SK-N-SH treated with all-trans-retinoic acid at 6 μM for 48 hours (cell line): ENCODE results near the gene SIRT7.

ENCODE experiments used
- ESRRG ChIP-seq: fragments of 250-450 bp; sonication (Bioruptor Pico); IDR thresholded peaks from 2 replicates; pipeline ENCODE4 v1.6.1; 2021; ENCODE audit warnings: mild to moderate bottlenecking
- GLIS3 ChIP-seq: fragments of 250-450 bp; sonication (Bioruptor Pico); IDR thresholded peaks from 2 replicates; pipeline ENCODE4 v1.5.0; 2020; ENCODE audit warnings: mild to moderate bottlenecking, moderate library complexity
- TCF4 ChIP-seq: fragments of 250-450 bp; sonication (Bioruptor Pico); IDR thresholded peaks from 2 replicates; pipeline ENCODE4 v1.8.0; 2021; ENCODE audit warnings: mild to moderate bottlenecking, moderate library complexity, borderline replicate concordance
- ZC3H10 ChIP-seq: fragments of 250-450 bp; sonication (Bioruptor Pico); IDR thresholded peaks from 2 replicates; pipeline ENCODE4 v1.5.1; 2021; ENCODE audit warnings: mild to moderate bottlenecking, moderate library complexity
- TF ChIP-seq, protein P1 (sequence below): fragments of 250-450 bp; sonication (Bioruptor Pico); IDR thresholded peaks from 2 replicates; pipeline ENCODE4 v1.5.0; 2020; ENCODE audit warnings: mild to moderate bottlenecking, moderate library complexity

DNA sequence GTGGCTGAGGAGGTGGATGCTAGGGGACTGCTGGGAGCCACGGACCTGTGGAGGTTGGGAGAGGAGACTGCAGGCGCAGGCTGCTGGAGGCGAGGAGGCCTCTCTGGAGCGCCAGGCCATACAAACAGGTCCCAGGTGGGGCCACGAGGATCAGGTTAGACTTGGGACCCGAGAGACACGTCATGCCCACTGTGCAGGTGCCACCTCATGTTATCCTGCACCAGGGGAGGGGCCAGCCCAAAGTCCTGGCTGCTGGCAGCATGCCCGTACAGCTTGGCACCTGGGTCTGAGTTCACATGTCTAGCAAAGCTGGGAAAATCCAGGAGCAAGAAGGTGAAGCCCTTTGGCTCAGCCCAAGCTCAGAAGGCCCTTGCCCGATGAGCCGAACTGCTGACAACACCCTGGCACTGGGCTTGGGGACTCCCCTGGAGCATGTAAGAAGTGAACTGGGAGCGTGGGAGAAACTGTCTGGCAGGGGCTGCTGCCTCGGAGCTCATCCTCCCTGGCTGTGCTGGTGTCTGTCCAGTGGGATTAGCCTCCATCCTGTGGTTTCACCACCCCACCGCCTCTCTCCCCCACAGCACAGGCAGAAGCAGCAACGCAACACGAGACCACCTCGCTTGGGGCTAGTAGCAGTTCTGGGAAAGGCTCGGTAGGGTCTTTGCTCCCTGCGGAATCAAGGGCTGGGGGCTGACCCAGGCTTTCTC lies 52.1 kb downstream of the SIRT7 start:
- TF ChIP-seq, protein P1, sequence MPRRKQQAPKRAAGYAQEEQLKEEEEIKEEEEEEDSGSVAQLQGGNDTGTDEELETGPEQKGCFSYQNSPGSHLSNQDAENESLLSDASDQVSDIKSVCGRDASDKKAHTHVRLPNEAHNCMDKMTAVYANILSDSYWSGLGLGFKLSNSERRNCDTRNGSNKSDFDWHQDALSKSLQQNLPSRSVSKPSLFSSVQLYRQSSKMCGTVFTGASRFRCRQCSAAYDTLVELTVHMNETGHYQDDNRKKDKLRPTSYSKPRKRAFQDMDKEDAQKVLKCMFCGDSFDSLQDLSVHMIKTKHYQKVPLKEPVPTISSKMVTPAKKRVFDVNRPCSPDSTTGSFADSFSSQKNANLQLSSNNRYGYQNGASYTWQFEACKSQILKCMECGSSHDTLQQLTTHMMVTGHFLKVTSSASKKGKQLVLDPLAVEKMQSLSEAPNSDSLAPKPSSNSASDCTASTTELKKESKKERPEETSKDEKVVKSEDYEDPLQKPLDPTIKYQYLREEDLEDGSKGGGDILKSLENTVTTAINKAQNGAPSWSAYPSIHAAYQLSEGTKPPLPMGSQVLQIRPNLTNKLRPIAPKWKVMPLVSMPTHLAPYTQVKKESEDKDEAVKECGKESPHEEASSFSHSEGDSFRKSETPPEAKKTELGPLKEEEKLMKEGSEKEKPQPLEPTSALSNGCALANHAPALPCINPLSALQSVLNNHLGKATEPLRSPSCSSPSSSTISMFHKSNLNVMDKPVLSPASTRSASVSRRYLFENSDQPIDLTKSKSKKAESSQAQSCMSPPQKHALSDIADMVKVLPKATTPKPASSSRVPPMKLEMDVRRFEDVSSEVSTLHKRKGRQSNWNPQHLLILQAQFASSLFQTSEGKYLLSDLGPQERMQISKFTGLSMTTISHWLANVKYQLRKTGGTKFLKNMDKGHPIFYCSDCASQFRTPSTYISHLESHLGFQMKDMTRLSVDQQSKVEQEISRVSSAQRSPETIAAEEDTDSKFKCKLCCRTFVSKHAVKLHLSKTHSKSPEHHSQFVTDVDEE (CRISPR knock-in tag), result no peak
- TF ChIP-seq GLIS3 (CRISPR knock-in tag) (no peak), TCF4 (CRISPR knock-in tag) (no peak), ESRRG (CRISPR knock-in tag) (no peak), ZC3H10 (CRISPR knock-in tag) (no peak)
